SU-DHL-6 (cell line): ENCODE measurements around the gene PPHLN1.

Experiments
- EZH2phosphoT487 ChIP-seq: fragments of 200-600 bp; sonication (generic), shearing (Covaris generic); conservative IDR thresholded peaks from 2 replicates; pipeline ENCODE4 v1.6.1; 2018; ENCODE audit warnings: mild to moderate bottlenecking, antibody characterized with exemption, low read length, moderate library complexity, mixed read lengths
- TF ChIP-seq, protein P1 (sequence below): fragments of 200-600 bp; sonication (generic); IDR thresholded peaks from one replicate; pipeline ENCODE4 v1.5.1; 2017; ENCODE audit warnings: antibody characterized with exemption, mild to moderate bottlenecking, low read length, moderate library complexity; ENCODE audit not compliant: insufficient read depth, poor library complexity, severe bottlenecking

DNA sequence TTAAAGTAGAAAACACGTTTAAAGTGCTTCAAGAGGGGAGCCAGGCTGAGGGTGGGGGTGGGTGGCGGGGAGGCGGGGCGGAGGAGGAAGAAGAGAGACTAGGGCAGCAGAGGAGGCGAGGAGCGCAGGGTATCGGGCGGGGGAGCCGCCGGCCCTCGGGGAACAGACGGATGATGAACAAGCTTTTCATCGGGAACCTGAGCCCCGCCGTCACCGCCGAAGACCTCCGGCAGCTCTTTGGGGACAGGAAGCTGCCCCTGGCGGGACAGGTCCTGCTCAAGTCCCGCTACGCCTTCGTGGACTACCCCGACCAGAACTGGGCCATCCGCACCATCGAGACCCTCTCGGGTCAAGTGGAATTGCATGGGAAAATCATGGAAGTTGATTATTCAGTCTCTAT, 39.2 kb upstream of the PPHLN1 start:
- TF ChIP-seq, protein P1, sequence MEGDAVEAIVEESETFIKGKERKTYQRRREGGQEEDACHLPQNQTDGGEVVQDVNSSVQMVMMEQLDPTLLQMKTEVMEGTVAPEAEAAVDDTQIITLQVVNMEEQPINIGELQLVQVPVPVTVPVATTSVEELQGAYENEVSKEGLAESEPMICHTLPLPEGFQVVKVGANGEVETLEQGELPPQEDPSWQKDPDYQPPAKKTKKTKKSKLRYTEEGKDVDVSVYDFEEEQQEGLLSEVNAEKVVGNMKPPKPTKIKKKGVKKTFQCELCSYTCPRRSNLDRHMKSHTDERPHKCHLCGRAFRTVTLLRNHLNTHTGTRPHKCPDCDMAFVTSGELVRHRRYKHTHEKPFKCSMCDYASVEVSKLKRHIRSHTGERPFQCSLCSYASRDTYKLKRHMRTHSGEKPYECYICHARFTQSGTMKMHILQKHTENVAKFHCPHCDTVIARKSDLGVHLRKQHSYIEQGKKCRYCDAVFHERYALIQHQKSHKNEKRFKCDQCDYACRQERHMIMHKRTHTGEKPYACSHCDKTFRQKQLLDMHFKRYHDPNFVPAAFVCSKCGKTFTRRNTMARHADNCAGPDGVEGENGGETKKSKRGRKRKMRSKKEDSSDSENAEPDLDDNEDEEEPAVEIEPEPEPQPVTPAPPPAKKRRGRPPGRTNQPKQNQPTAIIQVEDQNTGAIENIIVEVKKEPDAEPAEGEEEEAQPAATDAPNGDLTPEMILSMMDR = no peak
- TF ChIP-seq EZH2phosphoT487 = no peak
